ENCODE results near the gene TALDO1.
A peak's percentile ranks its signal among the peaks of the same experiment; 100 is the strongest.
"Not testable (repeated sequence)": the region's sequence is repeated elsewhere in the genome, so short reads cannot be mapped to it uniquely, and the experiment has no call there.

Gene TALDO1

GRCh38 chr11:727281-727701 lies 20.0 kb upstream of the TALDO1 start:
- no peak overlapping the region for H3K4me3 ChIP-seq (ENCODE audit: control insufficient read depth, low read depth, low read length)
- DNase-seq (ENCODE audit: low read depth), result no peak

GRCh38 chr11:727859-728748 lies 19.2 kb upstream of the TALDO1 start:
- no peak overlapping the region for H3K4me3 ChIP-seq (ENCODE audit: control insufficient read depth, low read depth, low read length)
- DNase-seq (ENCODE audit: low read depth), result peak; percentile 97
- peak; percentile 89 for TF ChIP-seq CTCF (conservative IDR thresholded peaks at IDR 0.05; ENCODE audit: control insufficient read depth, insufficient read depth, low read depth, low read length)

More at GRCh38 chr11:727281-727701, 20.0 kb upstream of the TALDO1 start:
- TF ChIP-seq CTCF (conservative IDR thresholded peaks at IDR 0.05; ENCODE audit: control insufficient read depth, insufficient read depth, low read depth, low read length), result no peak

- no peak overlapping the region for H3K4me3 ChIP-seq (ENCODE audit: control insufficient read depth, low read depth, low read length)
- no peak for DNase-seq (ENCODE audit: low read depth)
- TF ChIP-seq CTCF (conservative IDR thresholded peaks at IDR 0.05; ENCODE audit: control insufficient read depth, insufficient read depth, low read depth, low read length), result no peak
Observed at GRCh38 chr11:728901-729491, 18.3 kb upstream of the TALDO1 start.

GRCh38 chr11:729492-730074 lies 17.7 kb upstream of the TALDO1 start:
- TF ChIP-seq CTCF (conservative IDR thresholded peaks at IDR 0.05; ENCODE audit: control insufficient read depth, insufficient read depth, low read depth, low read length), result no peak
- H3K4me3 ChIP-seq (ENCODE audit: control insufficient read depth, low read depth, low read length), result no peak overlapping the region

GRCh38 chr11:733072-733471 lies 14.2 kb upstream of the TALDO1 start:
- H3K4me3 ChIP-seq (ENCODE audit: control insufficient read depth, low read depth, low read length), result no peak overlapping the region
- no peak for TF ChIP-seq CTCF (conservative IDR thresholded peaks at IDR 0.05; ENCODE audit: control insufficient read depth, insufficient read depth, low read depth, low read length)
- DNase-seq (ENCODE audit: low read depth), result no peak

More at GRCh38 chr11:729492-730074, 17.7 kb upstream of the TALDO1 start:
- DNase-seq (ENCODE audit: low read depth), result no peak

GRCh38 chr11:734541-734940 lies 12.7 kb upstream of the TALDO1 start:
- DNase-seq (ENCODE audit: low read depth), result not testable (repeated sequence)

GRCh38 chr11:737366-737765 lies 9.9 kb upstream of the TALDO1 start:
- H3K4me3 ChIP-seq (ENCODE audit: control insufficient read depth, low read depth, low read length), result no peak overlapping the region
- no peak for DNase-seq (ENCODE audit: low read depth)
- no peak for TF ChIP-seq CTCF (conservative IDR thresholded peaks at IDR 0.05; ENCODE audit: control insufficient read depth, insufficient read depth, low read depth, low read length)

More at GRCh38 chr11:734541-734940, 12.7 kb upstream of the TALDO1 start:
- H3K4me3 ChIP-seq (ENCODE audit: control insufficient read depth, low read depth, low read length), result not testable (repeated sequence)

- not testable (repeated sequence) for H3K4me3 ChIP-seq (ENCODE audit: control insufficient read depth, low read depth, low read length); DNase-seq (ENCODE audit: low read depth)
Observed at GRCh38 chr11:737899-738298, 9.4 kb upstream of the TALDO1 start.

Measured in fibroblast of mammary gland (primary cell).